CD4-positive, alpha-beta T cell (primary cell): Measurements from ENCODE around the gene PUS3. TPM values are rescaled to one million over a fixed set of nuclear protein-coding genes. Genes with fewer than 3 reads are reported as not detected.

Experiments
- ATAC-seq: fragments of 200-7000 bp; cut with Tn5 transposase; one replicate; pipeline ENCODE4 v1.10.0; 2022; ENCODE audit warnings: mild to moderate bottlenecking; ENCODE audit not compliant: poor library complexity
- CTCF ChIA-PET: fragments of 350-600 bp; sonication (Branson Sonifier 250); formaldehyde crosslinking; loops from one replicate; lab custom pipeline; 2021; ENCODE audit warnings: antibody characterized with exemption, inconsistent platforms; lab: Charles Lee
- POLR2A ChIA-PET: fragments of 350-600 bp; sonication (Branson Sonifier 250); formaldehyde crosslinking; loops from one replicate; lab custom pipeline; 2021; ENCODE audit warnings: antibody characterized with exemption, inconsistent platforms; lab: Charles Lee
- DNase-seq, 14 experiments: peaks; one replicate each; pipeline ENCODE4 v3.0.0-alpha.2; 2013 to 2020; ENCODE audit warnings: mixed read lengths in 2 of 14
- H3K27ac ChIP-seq, 2 donors: one replicate each; pipeline versions ENCODE4 v1.5.1 to v1.7.0; 2013; ENCODE audit warnings: low read length in 2 of 2, low read depth in 1 of 2, mild to moderate bottlenecking in 1 of 2
- H3K27me3 ChIP-seq, 2 experiments: 1 replicate in 1 of 2; 2 replicates in 1 of 2; pipeline versions ENCODE4 v1.6.1 to v1.7.0; 2013; ENCODE audit warnings: low read length in 2 of 2, control low read depth in 1 of 2, mild to moderate bottlenecking in 1 of 2, moderate library complexity in 1 of 2; ENCODE audit not compliant: insufficient read depth in 2 of 2, control insufficient read depth in 1 of 2
- H3K36me3 ChIP-seq: one replicate; pipeline ENCODE4 v1.6.1; 2013; ENCODE audit warnings: low read length, control low read depth; ENCODE audit not compliant: insufficient read depth
- H3K4me1 ChIP-seq: one replicate; pipeline ENCODE4 v1.6.1; 2013; ENCODE audit warnings: low read length, control low read depth; ENCODE audit not compliant: insufficient read depth
- H3K4me3 ChIP-seq: one replicate; pipeline ENCODE4 v1.5.1; 2013; ENCODE audit warnings: mild to moderate bottlenecking, low read length, moderate library complexity
- H3K9me3 ChIP-seq, 2 experiments: 1 replicate in 1 of 2; 2 replicates in 1 of 2; pipeline versions ENCODE4 v1.6.1 to v1.7.0; 2013; ENCODE audit warnings: low read length in 2 of 2, mild to moderate bottlenecking in 2 of 2, control low read depth in 1 of 2, moderate library complexity in 1 of 2; ENCODE audit not compliant: control insufficient read depth in 1 of 2, insufficient read depth in 1 of 2
- H3K27ac Mint-ChIP-seq: one replicate; pipeline ENCODE4 v1.8.0; 2020; ENCODE audit warnings: mixed read lengths
- H3K27me3 Mint-ChIP-seq: one replicate; pipeline ENCODE4 v1.8.0; 2021; ENCODE audit warnings: mixed read lengths
- H3K36me3 Mint-ChIP-seq: one replicate; pipeline ENCODE4 v1.8.0; 2021; ENCODE audit warnings: low read depth, mixed read lengths
- H3K4me1 Mint-ChIP-seq: one replicate; pipeline ENCODE4 v1.8.0; 2021; ENCODE audit warnings: low read depth, mixed read lengths
- H3K4me3 Mint-ChIP-seq: one replicate; pipeline ENCODE4 v1.8.0; 2020; ENCODE audit warnings: mild to moderate bottlenecking, mixed read lengths
- H3K9me3 Mint-ChIP-seq: one replicate; pipeline ENCODE4 v1.8.0; 2020; ENCODE audit warnings: mixed read lengths
- intact Hi-C, 2 experiments: fragments of 100-400 bp; cut with DNase I in 1 of 2; cut with micrococcal nuclease in 1 of 2; formaldehyde crosslinking; loops; one replicate each; pipeline versions ENCODE4 v1.15.1 to v1.9.0; 2023 to 2025; cut with DNase I, micrococcal nuclease
- total RNA-seq, 174 experiments: library from RNA in 2 of 174; stranded (reverse) in 2 of 174; gene quantifications; one replicate each; pipeline ENCODE4 v1.2.3 and lab custom pipeline; 2021 to 2026
- TF ChIP-seq, protein P1 (sequence below): fragments of 200-600 bp; IDR thresholded peaks from one replicate; pipeline ENCODE4 v1.8.0; 2022; ENCODE audit warnings: antibody characterized with exemption, mild to moderate bottlenecking

Gene PUS3
- total RNA-seq, 2 experiments from 2014 or later = 6.0 to 7.3 TPM

DNA sequence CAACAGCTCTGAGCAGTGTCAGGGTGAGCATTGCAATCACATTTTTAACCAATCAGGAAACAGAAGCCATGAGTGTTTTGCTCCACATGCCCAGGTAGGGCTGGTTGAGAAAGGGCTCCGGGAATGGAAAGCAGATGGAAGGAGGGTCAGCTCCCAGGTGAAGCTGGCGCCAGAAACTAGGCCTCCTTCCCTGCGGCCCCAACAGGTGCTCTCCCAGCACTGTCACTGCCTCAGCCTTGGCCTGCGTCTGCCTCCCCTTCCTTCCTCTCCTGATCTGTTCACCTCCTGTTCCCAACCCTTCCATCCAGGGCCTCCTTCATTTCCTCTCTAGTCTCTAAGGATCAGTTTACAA lies 38.2 kb upstream of the PUS3 start:
- no peak overlapping the region for H3K27ac ChIP-seq
- TF ChIP-seq, protein P1, sequence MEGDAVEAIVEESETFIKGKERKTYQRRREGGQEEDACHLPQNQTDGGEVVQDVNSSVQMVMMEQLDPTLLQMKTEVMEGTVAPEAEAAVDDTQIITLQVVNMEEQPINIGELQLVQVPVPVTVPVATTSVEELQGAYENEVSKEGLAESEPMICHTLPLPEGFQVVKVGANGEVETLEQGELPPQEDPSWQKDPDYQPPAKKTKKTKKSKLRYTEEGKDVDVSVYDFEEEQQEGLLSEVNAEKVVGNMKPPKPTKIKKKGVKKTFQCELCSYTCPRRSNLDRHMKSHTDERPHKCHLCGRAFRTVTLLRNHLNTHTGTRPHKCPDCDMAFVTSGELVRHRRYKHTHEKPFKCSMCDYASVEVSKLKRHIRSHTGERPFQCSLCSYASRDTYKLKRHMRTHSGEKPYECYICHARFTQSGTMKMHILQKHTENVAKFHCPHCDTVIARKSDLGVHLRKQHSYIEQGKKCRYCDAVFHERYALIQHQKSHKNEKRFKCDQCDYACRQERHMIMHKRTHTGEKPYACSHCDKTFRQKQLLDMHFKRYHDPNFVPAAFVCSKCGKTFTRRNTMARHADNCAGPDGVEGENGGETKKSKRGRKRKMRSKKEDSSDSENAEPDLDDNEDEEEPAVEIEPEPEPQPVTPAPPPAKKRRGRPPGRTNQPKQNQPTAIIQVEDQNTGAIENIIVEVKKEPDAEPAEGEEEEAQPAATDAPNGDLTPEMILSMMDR = no peak
- DNase-seq (no peak), ATAC-seq (no peak)
- no peaks in the 10 kb centered on the region for H3K36me3 ChIP-seq
- no peaks in the 10 kb centered on the region for H3K36me3 Mint-ChIP-seq
- H3K4me3 ChIP-seq = no peak overlapping the region
- intact Hi-C loops = loop anchor here in 1 of 2 experiments (5.0 kb wide), 1 partner anchor 181 kb away; no protein-coding TSS in a partner anchor
- H3K27ac Mint-ChIP-seq = no peak overlapping the region
- no peaks in the 10 kb centered on the region for H3K9me3 Mint-ChIP-seq
- H3K4me1 ChIP-seq = peaks cover 14% of the 10 kb centered on the region
- ChIA-PET CTCF (interaction anchor here (2.3 kb wide), 1 partner anchor 16 kb away, joined by 6 read pairs; no protein-coding TSS in a partner anchor), POLR2A (no interaction called here)
- H3K4me1 Mint-ChIP-seq = peaks cover 6% of the 10 kb centered on the region
- H3K4me3 Mint-ChIP-seq = no peak overlapping the region
- no peaks in the 10 kb centered on the region for H3K27me3 Mint-ChIP-seq
- no peaks in the 10 kb centered on the region for H3K9me3 ChIP-seq
- peaks cover 0 to 3% of the 10 kb centered on the region in 2 experiments for H3K27me3 ChIP-seq

DNA sequence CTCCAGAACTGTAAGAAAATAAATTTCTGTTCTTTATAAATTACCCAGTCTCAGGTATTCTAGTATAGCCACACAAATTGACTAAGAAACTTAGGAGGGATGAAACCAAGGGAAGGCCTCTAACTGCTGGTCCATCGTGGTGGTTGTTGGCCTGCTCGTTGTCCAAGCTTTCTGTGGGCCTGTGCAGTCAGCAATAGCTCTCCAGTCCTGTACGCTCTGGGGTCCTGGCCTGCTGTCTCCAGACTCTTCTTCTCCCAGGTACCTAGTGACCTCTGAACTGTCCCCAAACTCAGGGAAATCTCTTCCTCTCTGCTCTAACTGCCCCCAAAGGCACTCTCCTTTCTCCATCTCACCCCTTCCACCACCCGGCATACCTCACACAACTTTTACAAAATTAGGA lies 37.1 kb upstream of the PUS3 start:
- H3K4me3 ChIP-seq = no peak overlapping the region
- Mint-ChIP-seq H3K27ac (no peak overlapping the region), H3K9me3 (no peaks in the 10 kb centered on the region), H3K36me3 (no peaks in the 10 kb centered on the region), H3K4me1 (peaks cover 6% of the 10 kb centered on the region), H3K4me3 (no peak overlapping the region), H3K27me3 (no peaks in the 10 kb centered on the region)
- DNase-seq (no peak), ATAC-seq (no peak)
- H3K27ac ChIP-seq = no peak overlapping the region
- H3K9me3 ChIP-seq = no peaks in the 10 kb centered on the region
- H3K27me3 ChIP-seq = peaks cover 0 to 3% of the 10 kb centered on the region in 2 experiments
- H3K4me1 ChIP-seq = peaks cover 14% of the 10 kb centered on the region
- ChIA-PET POLR2A (no interaction called here), CTCF (interaction anchor here (2.3 kb wide), 1 partner anchor 15 kb away, joined by 6 read pairs; no protein-coding TSS in a partner anchor)
- H3K36me3 ChIP-seq = no peaks in the 10 kb centered on the region
- TF ChIP-seq, protein P1 = no peak
- intact Hi-C loops = loop anchor here in 1 of 2 experiments (5.0 kb wide), 1 partner anchor 182 kb away; no protein-coding TSS in a partner anchor

DNA sequence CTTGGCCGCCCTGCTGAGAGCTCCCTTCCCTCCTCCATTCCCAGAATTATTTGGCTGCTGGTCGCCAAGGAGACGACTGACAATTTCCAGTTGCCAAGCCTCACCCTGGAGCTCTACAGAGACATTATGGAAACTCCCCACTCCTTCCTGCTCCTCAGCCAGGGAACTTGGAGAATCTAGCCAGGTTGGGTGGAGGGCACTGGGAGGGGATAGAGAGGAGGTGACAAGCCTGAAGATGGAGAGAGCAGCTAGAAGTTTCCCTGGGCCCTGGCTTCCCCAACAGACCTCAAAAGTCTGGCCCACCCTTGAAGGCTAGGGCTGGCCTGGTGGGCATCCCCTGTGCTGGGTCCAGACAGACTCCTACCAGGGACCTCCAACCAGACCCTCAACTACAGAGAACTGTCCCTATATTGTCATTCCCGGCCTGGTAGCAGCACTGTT lies 36.1 kb upstream of the PUS3 start:
- no peaks in the 10 kb centered on the region for H3K36me3 ChIP-seq
- ATAC-seq (no peak), DNase-seq (no peak)
- H3K36me3 Mint-ChIP-seq = no peaks in the 10 kb centered on the region
- no peak overlapping the region for H3K27ac ChIP-seq
- H3K27me3 ChIP-seq = peaks cover 0 to 3% of the 10 kb centered on the region in 2 experiments
- no peaks in the 10 kb centered on the region for H3K9me3 Mint-ChIP-seq
- TF ChIP-seq, protein P1 = no peak
- intact Hi-C loops = no loop called here
- ChIA-PET CTCF (no interaction called here), POLR2A (no interaction called here)
- H3K4me3 Mint-ChIP-seq = no peak overlapping the region
- H3K27me3 Mint-ChIP-seq = no peaks in the 10 kb centered on the region
- no peaks in the 10 kb centered on the region for H3K9me3 ChIP-seq
- peaks cover 6% of the 10 kb centered on the region for H3K4me1 Mint-ChIP-seq
- peaks cover 14% of the 10 kb centered on the region for H3K4me1 ChIP-seq
- no peak overlapping the region for H3K27ac Mint-ChIP-seq
- no peak overlapping the region for H3K4me3 ChIP-seq
